Measurements from ENCODE around the gene NEGR1.

DNA sequence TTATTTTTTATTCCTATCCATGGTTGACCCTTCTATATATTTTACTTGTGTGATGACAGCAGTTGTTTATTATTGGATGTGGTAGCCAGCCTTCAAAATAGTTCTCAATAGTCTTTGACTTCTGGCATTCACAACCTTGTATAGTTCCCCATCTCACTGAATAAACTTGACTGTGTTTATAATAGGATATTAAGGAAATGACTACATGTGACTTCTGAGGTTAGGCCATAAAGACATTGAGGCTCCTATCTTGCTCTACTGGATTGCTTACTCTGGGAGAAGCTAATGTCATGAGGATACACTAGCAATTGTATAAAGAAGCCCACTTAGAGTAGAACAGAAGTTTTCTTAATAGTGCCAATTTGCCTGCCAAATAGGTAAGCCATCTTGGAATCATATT lies 231.8 kb downstream of the NEGR1 start:
- TF ChIP-seq, protein P1, sequence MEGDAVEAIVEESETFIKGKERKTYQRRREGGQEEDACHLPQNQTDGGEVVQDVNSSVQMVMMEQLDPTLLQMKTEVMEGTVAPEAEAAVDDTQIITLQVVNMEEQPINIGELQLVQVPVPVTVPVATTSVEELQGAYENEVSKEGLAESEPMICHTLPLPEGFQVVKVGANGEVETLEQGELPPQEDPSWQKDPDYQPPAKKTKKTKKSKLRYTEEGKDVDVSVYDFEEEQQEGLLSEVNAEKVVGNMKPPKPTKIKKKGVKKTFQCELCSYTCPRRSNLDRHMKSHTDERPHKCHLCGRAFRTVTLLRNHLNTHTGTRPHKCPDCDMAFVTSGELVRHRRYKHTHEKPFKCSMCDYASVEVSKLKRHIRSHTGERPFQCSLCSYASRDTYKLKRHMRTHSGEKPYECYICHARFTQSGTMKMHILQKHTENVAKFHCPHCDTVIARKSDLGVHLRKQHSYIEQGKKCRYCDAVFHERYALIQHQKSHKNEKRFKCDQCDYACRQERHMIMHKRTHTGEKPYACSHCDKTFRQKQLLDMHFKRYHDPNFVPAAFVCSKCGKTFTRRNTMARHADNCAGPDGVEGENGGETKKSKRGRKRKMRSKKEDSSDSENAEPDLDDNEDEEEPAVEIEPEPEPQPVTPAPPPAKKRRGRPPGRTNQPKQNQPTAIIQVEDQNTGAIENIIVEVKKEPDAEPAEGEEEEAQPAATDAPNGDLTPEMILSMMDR (IDR thresholded peaks at IDR 0.05): no peak
- no peak for TF ChIP-seq POLR2A (IDR thresholded peaks at IDR 0.05)
- TF ChIP-seq POLR2AphosphoS5 (IDR thresholded peaks at IDR 0.05): no peak
- no peak for TF ChIP-seq EP300 (IDR thresholded peaks at IDR 0.05; ENCODE audit: low read depth)

All from transverse colon (tissue), 4 donors.